ENCODE results near the gene SIPA1L3.

GRCh38 chr19:38099966-38100365 is 193.0 kb downstream of the SIPA1L3 start:
- TF ChIP-seq CTCF (IDR thresholded peaks at IDR 0.05; ENCODE audit: insufficient read depth, low read length, poor library complexity, severe bottlenecking) (no peak), EZH2phosphoT487 (conservative IDR thresholded peaks at IDR 0.05; ENCODE audit: low read length) (no peak)

All from SU-DHL-6 (cell line).